Stomach smooth muscle (tissue), 2 donors: ENCODE data around the gene WWC1.
A peak's percentile ranks its signal among the peaks of the same experiment; 100 is the strongest.

ENCODE experiments used
- H3K27ac ChIP-seq: one replicate; pipeline ENCODE4 v1.7.0; 2013; ENCODE audit warnings: mild to moderate bottlenecking, low read length, inconsistent platforms
- H3K27me3 ChIP-seq, 2 donors: one replicate each; pipeline ENCODE4 v1.7.0; 2013; ENCODE audit warnings: low read length in 2 of 2; ENCODE audit not compliant: insufficient read depth in 2 of 2, control insufficient read depth in 1 of 2
- H3K36me3 ChIP-seq, 2 donors: one replicate each; pipeline ENCODE4 v1.7.0; 2013; ENCODE audit warnings: low read length in 2 of 2; ENCODE audit not compliant: control insufficient read depth in 2 of 2, insufficient read depth in 2 of 2
- H3K4me1 ChIP-seq: one replicate; pipeline ENCODE4 v1.7.0; 2013; ENCODE audit warnings: low read length; ENCODE audit not compliant: control insufficient read depth, insufficient read depth
- H3K4me3 ChIP-seq, 2 donors: one replicate each; pipeline ENCODE4 v1.7.0; 2013; ENCODE audit warnings: low read length in 2 of 2
- H3K9ac ChIP-seq, 2 donors: one replicate each; pipeline ENCODE4 v1.7.0; 2013; ENCODE audit warnings: low read length in 2 of 2, mild to moderate bottlenecking in 1 of 2
- H3K9me3 ChIP-seq, 2 donors: one replicate each; pipeline ENCODE4 v1.7.0; 2013; ENCODE audit warnings: low read length in 2 of 2; ENCODE audit not compliant: control insufficient read depth in 2 of 2
- donor health status: healthy.
- donor health status: Pancreatic carcinoma.

WWC1 gene

GRCh38 chr5:168291342-168291963 is at the start of gene WWC1:
TSS of gene WWC1 (plus strand) at chr5:168291645. CDS start at chr5:168292153, 508 bp downstream.
- peaks cover 4% of the 10 kb centered on the region for H3K4me1 ChIP-seq
- peak within 1 kb of the TSS in 1 of 2 donors; percentile 66 for H3K4me3 ChIP-seq
- no peak within 1 kb of the TSS for H3K27ac ChIP-seq
- H3K9me3 ChIP-seq = peaks cover 0 to 1% of the 10 kb centered on the region in 2 donors
- peaks cover 20 to 33% of the 10 kb centered on the region in 2 donors for H3K27me3 ChIP-seq
- H3K36me3 ChIP-seq = no peaks in the 10 kb centered on the region
- no peak within 1 kb of the TSS for H3K9ac ChIP-seq

GRCh38 chr5:168244838-168245559 is 46.4 kb upstream of the WWC1 start:
- no peaks in the 10 kb centered on the region for H3K4me1 ChIP-seq
- H3K36me3 ChIP-seq = no peaks in the 10 kb centered on the region
- no peaks in the 10 kb centered on the region for H3K27me3 ChIP-seq
- H3K4me3 ChIP-seq = no peak overlapping the region
- H3K27ac ChIP-seq = no peak overlapping the region
- no peak overlapping the region for H3K9ac ChIP-seq
- H3K9me3 ChIP-seq = no peaks in the 10 kb centered on the region

GRCh38 chr5:168249923-168250322 is 41.5 kb upstream of the WWC1 start:
- Histone ChIP-seq H3K27ac (no peak overlapping the region), H3K4me3 (no peak overlapping the region), H3K36me3 (no peaks in the 10 kb centered on the region), H3K27me3 (no peaks in the 10 kb centered on the region), H3K9ac (no peak overlapping the region), H3K4me1 (no peaks in the 10 kb centered on the region), H3K9me3 (no peaks in the 10 kb centered on the region)

- Histone ChIP-seq H3K9me3 (no peaks in the 10 kb centered on the region), H3K27ac (no peak overlapping the region), H3K36me3 (no peaks in the 10 kb centered on the region), H3K27me3 (no peaks in the 10 kb centered on the region), H3K9ac (no peak overlapping the region), H3K4me3 (no peak overlapping the region), H3K4me1 (no peaks in the 10 kb centered on the region)
Observed at GRCh38 chr5:168251259-168251658, 40.2 kb upstream of the WWC1 start.

GRCh38 chr5:168254013-168254693 is 37.3 kb upstream of the WWC1 start:
- no peaks in the 10 kb centered on the region for H3K36me3 ChIP-seq
- no peaks in the 10 kb centered on the region for H3K4me1 ChIP-seq
- no peak overlapping the region for H3K4me3 ChIP-seq
- no peaks in the 10 kb centered on the region for H3K27me3 ChIP-seq
- no peaks in the 10 kb centered on the region for H3K9me3 ChIP-seq
- no peak overlapping the region for H3K27ac ChIP-seq
- no peak overlapping the region for H3K9ac ChIP-seq

GRCh38 chr5:168260353-168261226 is 30.9 kb upstream of the WWC1 start:
- Histone ChIP-seq H3K4me1 (no peaks in the 10 kb centered on the region), H3K4me3 (no peak overlapping the region), H3K27me3 (no peaks in the 10 kb centered on the region), H3K9me3 (no peaks in the 10 kb centered on the region), H3K9ac (no peak overlapping the region), H3K27ac (no peak overlapping the region), H3K36me3 (no peaks in the 10 kb centered on the region)

- no peak overlapping the region for H3K9ac ChIP-seq
- H3K9me3 ChIP-seq = no peaks in the 10 kb centered on the region
- H3K27ac ChIP-seq = no peak overlapping the region
- no peaks in the 10 kb centered on the region for H3K27me3 ChIP-seq
- no peaks in the 10 kb centered on the region for H3K4me1 ChIP-seq
- no peak overlapping the region for H3K4me3 ChIP-seq
- H3K36me3 ChIP-seq = no peaks in the 10 kb centered on the region
Observed at GRCh38 chr5:168261227-168261571, 30.2 kb upstream of the WWC1 start.

GRCh38 chr5:168262042-168262743 is 29.3 kb upstream of the WWC1 start:
- Histone ChIP-seq H3K36me3 (no peaks in the 10 kb centered on the region), H3K4me3 (no peak overlapping the region), H3K9ac (no peak overlapping the region), H3K4me1 (no peaks in the 10 kb centered on the region), H3K27ac (no peak overlapping the region), H3K27me3 (no peaks in the 10 kb centered on the region), H3K9me3 (no peaks in the 10 kb centered on the region)

- H3K4me3 ChIP-seq = no peak overlapping the region
- no peaks in the 10 kb centered on the region for H3K36me3 ChIP-seq
- H3K9ac ChIP-seq = no peak overlapping the region
- H3K9me3 ChIP-seq = no peaks in the 10 kb centered on the region
- H3K27me3 ChIP-seq = no peaks in the 10 kb centered on the region
- H3K4me1 ChIP-seq = no peaks in the 10 kb centered on the region
- H3K27ac ChIP-seq = no peak overlapping the region
Observed at GRCh38 chr5:168263121-168263520, 28.3 kb upstream of the WWC1 start.

- Histone ChIP-seq H3K9ac (no peak overlapping the region), H3K4me1 (peaks cover 5% of the 10 kb centered on the region), H3K4me3 (no peak overlapping the region), H3K27me3 (no peaks in the 10 kb centered on the region), H3K9me3 (no peaks in the 10 kb centered on the region), H3K27ac (no peak overlapping the region), H3K36me3 (no peaks in the 10 kb centered on the region)
Observed at GRCh38 chr5:168266016-168266415, 25.4 kb upstream of the WWC1 start.
